Ascending aorta (tissue), 2 donors: ENCODE measurements around the gene SLC25A33. TPM values are rescaled to one million over a fixed set of nuclear protein-coding genes. Genes with fewer than 3 reads are reported as not detected.
A peak's percentile ranks its signal among the peaks of the same experiment; 100 is the strongest.

ENCODE experiments used
- DNase-seq, 2 donors: peaks; one replicate each; pipeline ENCODE4 v3.0.0-alpha.2; 2019; ENCODE audit warnings: low spot score in 2 of 2
- H3K27ac ChIP-seq, 2 donors: fragments of 200-600 bp; sonication (generic); one replicate each; pipeline ENCODE4 v1.5.1; 2016 to 2017; ENCODE audit warnings: mild to moderate bottlenecking in 1 of 2
- H3K27me3 ChIP-seq: fragments of 200-600 bp; sonication (generic); one replicate; pipeline ENCODE4 v1.5.1; 2017
- H3K36me3 ChIP-seq, 2 donors: fragments of 200-600 bp; sonication (generic); one replicate each; pipeline ENCODE4 v1.5.1; 2016
- H3K4me1 ChIP-seq, 2 donors: fragments of 200-600 bp; sonication (generic); one replicate each; pipeline ENCODE4 v1.5.1; 2016 to 2017; ENCODE audit warnings: mild to moderate bottlenecking in 1 of 2
- H3K4me3 ChIP-seq, 2 donors: fragments of 200-600 bp; sonication (generic); one replicate each; pipeline ENCODE4 v1.5.1; 2016 to 2017; ENCODE audit warnings: mild to moderate bottlenecking in 1 of 2
- H3K9me3 ChIP-seq, 2 donors: fragments of 200-600 bp; sonication (generic); one replicate each; pipeline ENCODE4 v1.5.1; 2016
- intact Hi-C: fragments of 100-400 bp; cut with DNase I; formaldehyde crosslinking; loops from one replicate; pipeline ENCODE4 v1.15.1; 2023
- total RNA-seq: library from RNA; depleted of rRNA; stranded (reverse); fragments of >200 nt; gene quantifications from one replicate; pipeline ENCODE4 v1.1.0, GENCODE V29; 2016
- TF ChIP-seq, protein P1 (sequence below), 3 experiments: fragments of 200-600 bp in 2 of 3; fragments of 450-650 bp in 1 of 3; sonication (generic) in 2 of 3; IDR thresholded peaks; one replicate each; pipeline ENCODE4 v1.5.1; 2016 to 2019; ENCODE audit warnings: antibody characterized with exemption in 3 of 3, mild to moderate bottlenecking in 1 of 3, moderate library complexity in 1 of 3

Gene SLC25A33, protein sequence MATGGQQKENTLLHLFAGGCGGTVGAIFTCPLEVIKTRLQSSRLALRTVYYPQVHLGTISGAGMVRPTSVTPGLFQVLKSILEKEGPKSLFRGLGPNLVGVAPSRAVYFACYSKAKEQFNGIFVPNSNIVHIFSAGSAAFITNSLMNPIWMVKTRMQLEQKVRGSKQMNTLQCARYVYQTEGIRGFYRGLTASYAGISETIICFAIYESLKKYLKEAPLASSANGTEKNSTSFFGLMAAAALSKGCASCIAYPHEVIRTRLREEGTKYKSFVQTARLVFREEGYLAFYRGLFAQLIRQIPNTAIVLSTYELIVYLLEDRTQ
- 0.11 TPM for total RNA-seq

DNA sequence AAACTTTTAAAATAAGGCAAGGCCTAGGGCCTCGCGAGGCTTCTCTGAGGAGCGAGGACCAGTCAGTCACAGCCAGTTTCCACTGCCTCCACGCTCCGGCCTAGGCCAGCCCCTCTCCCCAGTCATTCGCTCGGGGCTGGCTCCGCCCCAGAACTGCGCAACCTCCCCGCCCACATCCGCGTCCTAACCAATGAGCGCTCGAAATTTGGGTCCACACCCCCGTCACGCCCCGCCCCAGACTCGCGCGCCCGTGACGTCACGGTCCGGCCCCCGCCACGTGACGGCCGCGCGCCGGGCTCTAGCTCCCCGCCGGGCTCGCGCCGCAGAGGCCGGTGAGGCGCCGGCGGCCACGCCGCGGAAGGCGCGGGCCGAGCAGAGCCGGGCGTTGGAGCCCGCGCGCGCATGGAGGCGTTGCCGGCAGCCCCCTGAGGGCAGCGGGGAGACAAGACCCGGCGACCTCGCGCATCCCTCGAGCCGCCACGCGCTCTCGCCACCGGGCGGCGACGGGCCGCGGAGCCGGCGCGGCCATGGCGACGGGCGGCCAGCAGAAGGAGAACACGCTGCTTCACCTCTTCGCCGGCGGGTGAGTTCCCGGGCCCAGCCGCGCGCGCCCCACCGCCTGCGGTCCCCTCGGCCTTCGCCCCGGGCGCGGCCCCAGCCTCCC is at the start of gene SLC25A33:
Gene SLC25A33, plus strand, starts transcription at position 301 of the 664 bp plus-strand sequence. Its CDS starts 227 bp downstream, at position 528.
- no peaks in the 10 kb centered on the region for H3K27me3 ChIP-seq
- peaks cover 0 to 9% of the 10 kb centered on the region in 2 donors for H3K4me1 ChIP-seq
- no peaks in the 10 kb centered on the region for H3K36me3 ChIP-seq
- H3K27ac ChIP-seq, result peak within 1 kb of the TSS; percentile 56 to 86
- no peaks in the 10 kb centered on the region for H3K9me3 ChIP-seq
- peak within 1 kb of the TSS; percentile 59 to 90 for H3K4me3 ChIP-seq
- TF ChIP-seq, protein P1, sequence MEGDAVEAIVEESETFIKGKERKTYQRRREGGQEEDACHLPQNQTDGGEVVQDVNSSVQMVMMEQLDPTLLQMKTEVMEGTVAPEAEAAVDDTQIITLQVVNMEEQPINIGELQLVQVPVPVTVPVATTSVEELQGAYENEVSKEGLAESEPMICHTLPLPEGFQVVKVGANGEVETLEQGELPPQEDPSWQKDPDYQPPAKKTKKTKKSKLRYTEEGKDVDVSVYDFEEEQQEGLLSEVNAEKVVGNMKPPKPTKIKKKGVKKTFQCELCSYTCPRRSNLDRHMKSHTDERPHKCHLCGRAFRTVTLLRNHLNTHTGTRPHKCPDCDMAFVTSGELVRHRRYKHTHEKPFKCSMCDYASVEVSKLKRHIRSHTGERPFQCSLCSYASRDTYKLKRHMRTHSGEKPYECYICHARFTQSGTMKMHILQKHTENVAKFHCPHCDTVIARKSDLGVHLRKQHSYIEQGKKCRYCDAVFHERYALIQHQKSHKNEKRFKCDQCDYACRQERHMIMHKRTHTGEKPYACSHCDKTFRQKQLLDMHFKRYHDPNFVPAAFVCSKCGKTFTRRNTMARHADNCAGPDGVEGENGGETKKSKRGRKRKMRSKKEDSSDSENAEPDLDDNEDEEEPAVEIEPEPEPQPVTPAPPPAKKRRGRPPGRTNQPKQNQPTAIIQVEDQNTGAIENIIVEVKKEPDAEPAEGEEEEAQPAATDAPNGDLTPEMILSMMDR (IDR thresholded peaks at IDR 0.05), result peak in 1 of 3 experiments; percentile 53
- peak; percentile 88 to 98 for DNase-seq
- intact Hi-C loops, result loop anchor here (1.0 kb wide), 1 partner anchor 49 kb away; the partner anchor contains the start of gene TMEM201

DNA sequence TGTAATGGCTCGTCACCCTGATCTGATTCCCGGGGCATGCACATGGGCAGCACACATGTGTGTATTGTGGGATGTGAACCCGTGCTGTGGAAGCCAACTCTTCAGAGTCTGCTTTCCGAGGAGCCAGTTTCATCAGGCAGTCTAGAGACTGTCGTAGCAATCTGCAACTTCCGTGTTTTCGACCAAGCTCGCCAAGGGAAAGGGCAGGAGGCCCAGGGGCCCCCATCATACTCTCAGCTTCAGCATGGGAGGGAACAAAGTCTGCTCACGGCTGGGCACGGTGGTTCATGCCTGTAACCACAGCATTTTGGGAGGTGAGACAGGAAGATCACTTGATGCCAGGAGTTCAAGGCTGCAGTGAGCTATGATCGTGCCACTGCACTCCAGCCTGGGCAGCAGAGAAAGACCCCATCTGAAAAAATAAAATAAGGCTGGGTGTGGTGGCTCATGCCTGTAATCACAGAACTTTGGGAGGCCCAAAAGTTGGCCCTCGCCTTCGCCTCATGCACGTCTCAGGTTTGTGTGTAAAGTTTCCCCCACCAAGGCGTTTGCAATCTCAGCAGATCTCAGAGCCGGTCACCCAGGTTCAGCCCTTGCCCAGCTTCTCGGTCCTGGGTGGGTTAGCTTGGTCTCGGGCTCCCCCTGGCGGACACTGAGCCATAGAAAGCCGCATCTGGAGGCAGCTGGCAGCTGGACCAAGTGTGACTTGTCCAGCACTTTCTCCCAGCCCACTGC is 48.5 kb upstream of the SLC25A33 start:
- Histone ChIP-seq H3K27ac (no peak overlapping the region), H3K36me3 (no peaks in the 10 kb centered on the region), H3K4me3 (no peak overlapping the region), H3K27me3 (no peaks in the 10 kb centered on the region), H3K4me1 (peaks cover 0 to 4% of the 10 kb centered on the region in 2 donors), H3K9me3 (no peaks in the 10 kb centered on the region)
- peak; percentile 47 to 95 for DNase-seq
- intact Hi-C loops, result loop anchor here (1.0 to 10.0 kb wide), 3 partner anchors 201 to 376 kb away; no protein-coding TSS in a partner anchor
- TF ChIP-seq, protein P1 (IDR thresholded peaks at IDR 0.05), result peak; percentile 84 to 91 (median 89)

DNA sequence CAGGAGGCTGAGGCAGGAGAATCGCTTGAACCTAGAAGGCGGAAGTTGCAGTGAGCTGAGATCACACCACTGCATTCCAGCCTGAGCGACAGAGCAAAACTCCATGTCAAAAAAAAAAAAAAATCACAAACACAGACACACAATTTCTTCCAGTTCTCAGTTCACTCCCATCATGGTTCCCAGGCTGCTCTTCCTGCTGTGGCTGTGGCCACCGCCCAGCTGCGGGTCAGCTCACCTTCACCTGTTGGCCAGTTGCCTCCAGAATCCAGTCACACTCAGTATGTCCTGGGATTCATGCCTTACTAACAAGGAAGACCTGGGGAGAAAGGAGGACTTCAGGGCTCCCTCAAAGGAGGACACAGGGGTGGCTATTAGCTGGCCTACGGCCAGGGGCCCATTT is 45.9 kb upstream of the SLC25A33 start:
- Histone ChIP-seq H3K4me1 (peaks cover 0 to 4% of the 10 kb centered on the region in 2 donors), H3K27me3 (no peaks in the 10 kb centered on the region), H3K36me3 (no peaks in the 10 kb centered on the region), H3K9me3 (no peaks in the 10 kb centered on the region), H3K4me3 (no peak overlapping the region), H3K27ac (no peak overlapping the region)
- DNase-seq, result no peak
- TF ChIP-seq, protein P1 (IDR thresholded peaks at IDR 0.05), result no peak
- intact Hi-C loops, result loop anchor here (10.0 kb wide), 1 partner anchor 379 kb away; no protein-coding TSS in a partner anchor

DNA sequence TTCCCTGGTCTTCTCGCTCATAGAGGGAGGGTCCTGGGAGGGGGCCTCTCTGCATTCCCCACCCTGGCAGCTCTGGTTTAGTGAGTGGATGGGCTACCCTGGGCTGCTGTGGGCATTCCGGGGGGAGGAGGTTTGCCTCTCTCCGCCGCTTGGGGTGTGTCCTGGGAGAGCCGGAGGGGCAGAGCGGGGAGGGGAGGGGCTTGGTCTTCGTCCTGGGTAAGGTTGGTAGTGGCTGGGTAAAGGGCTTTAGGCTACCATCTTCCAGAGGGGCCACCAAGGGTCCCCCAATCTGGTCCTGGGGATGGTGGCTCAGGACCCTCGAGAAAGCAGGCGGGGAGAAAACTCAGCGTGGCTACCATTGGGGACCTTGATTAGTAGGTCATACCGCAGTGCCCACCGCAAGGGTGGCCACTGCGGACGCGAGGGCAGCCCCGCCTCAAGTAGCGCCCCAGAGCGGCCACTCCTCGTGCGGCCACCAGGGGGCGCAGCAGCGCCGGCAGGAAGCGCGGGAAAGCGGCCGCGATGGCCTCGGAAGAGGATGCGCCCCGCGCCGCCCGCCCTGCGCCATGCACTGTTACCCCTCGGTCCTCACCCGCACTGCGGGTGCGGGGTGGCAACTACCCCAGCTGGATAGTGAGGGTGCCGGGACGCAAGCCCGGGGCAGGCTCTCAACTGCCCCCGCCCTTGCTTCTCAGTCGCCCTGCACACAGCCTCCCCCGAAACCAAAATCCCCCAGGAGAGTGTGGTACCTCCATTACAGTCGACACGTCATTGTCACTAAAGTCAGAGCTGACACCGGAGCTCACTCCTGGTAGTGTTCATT is 44.1 kb upstream of the SLC25A33 start:
- peak in 1 of 2 donors; percentile 67 for DNase-seq
- intact Hi-C loops, result loop anchor here (1.0 to 10.0 kb wide), 2 partner anchors 78 to 380 kb away; no protein-coding TSS in a partner anchor
- H3K27me3 ChIP-seq, result no peaks in the 10 kb centered on the region
- TF ChIP-seq, protein P1 (IDR thresholded peaks at IDR 0.05), result peak; percentile 91 to 97 (median 93)
- H3K4me3 ChIP-seq, result peak overlapping the region in 1 of 2 donors; percentile 47
- no peaks in the 10 kb centered on the region for H3K36me3 ChIP-seq
- peaks cover 0 to 4% of the 10 kb centered on the region in 2 donors for H3K4me1 ChIP-seq
- H3K27ac ChIP-seq, result no peak overlapping the region
- no peaks in the 10 kb centered on the region for H3K9me3 ChIP-seq
